Spleen (tissue), 7 donors: ENCODE data around the gene LRIG1.

Source experiments
- POLR2A ChIP-seq, 3 donors: fragments of 450-650 bp; IDR thresholded peaks; one replicate each; pipeline ENCODE4 v1.5.1; 2017; ENCODE audit warnings: antibody characterized with exemption in 3 of 3, mild to moderate bottlenecking in 1 of 3
- POLR2AphosphoS5 ChIP-seq, 3 donors: sonication (generic); formaldehyde crosslinking; IDR thresholded peaks; one replicate each; pipeline ENCODE4 v1.5.1; 2017; ENCODE audit warnings: antibody characterized with exemption in 3 of 3
- TF ChIP-seq, protein P1 (sequence below), 11 experiments: fragments of 200-600 bp in 7 of 11; fragments of 450-650 bp in 4 of 11; sonication (generic) in 4 of 11; IDR thresholded peaks in 8 of 11; conservative IDR thresholded peaks in 3 of 11; 1 replicate in 7 of 11; 2 replicates in 4 of 11; pipeline versions ENCODE4 v1.4.0 to v1.8.0; 2016 to 2021; ENCODE audit warnings: antibody characterized with exemption in 11 of 11, inconsistent platforms in 4 of 11, mild to moderate bottlenecking in 1 of 11
- donor health status: DM: no; HTN: no; CAD: no; lungs with moderate emphysema.
- donor health status: DM: no; HTN: no; CAD: no.
- donor health status: DM: no; HTN: no; CAD: no.

DNA sequence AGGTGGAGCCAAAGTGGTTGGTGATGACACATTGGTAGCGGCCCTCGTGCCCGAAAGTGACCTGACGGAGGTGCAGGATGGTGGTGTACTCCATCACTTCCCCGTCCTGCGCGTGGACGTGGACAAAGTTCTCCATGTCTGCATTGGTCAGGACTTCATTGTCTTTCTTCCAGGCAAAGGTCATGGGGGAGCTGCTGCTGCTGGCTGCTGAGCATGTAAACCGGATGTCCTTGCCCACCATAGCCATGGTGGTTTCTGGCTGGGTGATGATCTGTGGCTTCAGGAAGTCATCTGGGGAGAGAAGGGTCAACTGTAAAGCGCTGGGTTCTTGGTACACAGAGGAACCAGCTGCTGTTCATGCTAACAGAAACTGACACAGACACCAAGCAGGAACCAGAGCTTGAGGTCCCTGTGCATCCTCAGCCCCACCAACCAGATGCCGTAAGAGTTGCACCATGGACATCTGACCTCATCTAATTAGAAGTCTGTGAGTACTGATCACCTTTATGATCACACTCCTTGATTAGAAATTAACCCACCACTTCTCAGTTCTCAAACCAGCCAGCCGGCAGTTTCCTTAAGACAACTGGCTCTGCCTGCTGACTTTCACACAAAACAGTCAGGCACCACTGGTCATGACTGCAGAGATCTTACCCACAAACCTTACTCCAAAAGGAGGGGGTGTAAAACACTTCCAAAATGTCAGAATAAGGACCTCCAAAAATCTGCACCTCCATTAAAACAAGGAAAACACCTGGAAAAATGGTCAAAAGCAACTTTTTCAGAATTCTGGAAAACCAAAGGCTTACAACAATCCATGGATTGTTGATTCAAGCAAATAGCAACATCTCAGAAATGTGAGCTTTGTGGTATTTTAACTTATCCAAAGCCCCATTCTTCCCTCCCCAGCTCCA lies 114.6 kb downstream of the LRIG1 start:
- TF ChIP-seq, protein P1, sequence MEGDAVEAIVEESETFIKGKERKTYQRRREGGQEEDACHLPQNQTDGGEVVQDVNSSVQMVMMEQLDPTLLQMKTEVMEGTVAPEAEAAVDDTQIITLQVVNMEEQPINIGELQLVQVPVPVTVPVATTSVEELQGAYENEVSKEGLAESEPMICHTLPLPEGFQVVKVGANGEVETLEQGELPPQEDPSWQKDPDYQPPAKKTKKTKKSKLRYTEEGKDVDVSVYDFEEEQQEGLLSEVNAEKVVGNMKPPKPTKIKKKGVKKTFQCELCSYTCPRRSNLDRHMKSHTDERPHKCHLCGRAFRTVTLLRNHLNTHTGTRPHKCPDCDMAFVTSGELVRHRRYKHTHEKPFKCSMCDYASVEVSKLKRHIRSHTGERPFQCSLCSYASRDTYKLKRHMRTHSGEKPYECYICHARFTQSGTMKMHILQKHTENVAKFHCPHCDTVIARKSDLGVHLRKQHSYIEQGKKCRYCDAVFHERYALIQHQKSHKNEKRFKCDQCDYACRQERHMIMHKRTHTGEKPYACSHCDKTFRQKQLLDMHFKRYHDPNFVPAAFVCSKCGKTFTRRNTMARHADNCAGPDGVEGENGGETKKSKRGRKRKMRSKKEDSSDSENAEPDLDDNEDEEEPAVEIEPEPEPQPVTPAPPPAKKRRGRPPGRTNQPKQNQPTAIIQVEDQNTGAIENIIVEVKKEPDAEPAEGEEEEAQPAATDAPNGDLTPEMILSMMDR (IDR thresholded peaks at IDR 0.05 in 8 of 11, conservative IDR thresholded peaks at IDR 0.05 in 3 of 11) = no peak
- TF ChIP-seq POLR2A (IDR thresholded peaks at IDR 0.05) = no peak
- peak in 1 of 3 donors; percentile 22 for TF ChIP-seq POLR2AphosphoS5 (IDR thresholded peaks at IDR 0.05)
